GM18909 (cell line): ENCODE results near the gene PPHLN1.
"Not testable (repeated sequence)": the region's sequence is repeated elsewhere in the genome, so short reads cannot be mapped to it uniquely, and the experiment has no call there.

Experiments used
- ATAC-seq: cut with Tn5 transposase; IDR thresholded peaks from one replicate; pipeline ENCODE4 v1.9.1; 2021; ENCODE audit warnings: mild to moderate bottlenecking; ENCODE audit not compliant: unreplicated experiment, poor library complexity

Gene PPHLN1

GRCh38 chr12:42320796-42321195, 5.2 kb upstream of the PPHLN1 start:
- no peak for ATAC-seq

- ATAC-seq = no peak
Observed at GRCh38 chr12:42322567-42322966, 3.4 kb upstream of the PPHLN1 start.

DNA sequence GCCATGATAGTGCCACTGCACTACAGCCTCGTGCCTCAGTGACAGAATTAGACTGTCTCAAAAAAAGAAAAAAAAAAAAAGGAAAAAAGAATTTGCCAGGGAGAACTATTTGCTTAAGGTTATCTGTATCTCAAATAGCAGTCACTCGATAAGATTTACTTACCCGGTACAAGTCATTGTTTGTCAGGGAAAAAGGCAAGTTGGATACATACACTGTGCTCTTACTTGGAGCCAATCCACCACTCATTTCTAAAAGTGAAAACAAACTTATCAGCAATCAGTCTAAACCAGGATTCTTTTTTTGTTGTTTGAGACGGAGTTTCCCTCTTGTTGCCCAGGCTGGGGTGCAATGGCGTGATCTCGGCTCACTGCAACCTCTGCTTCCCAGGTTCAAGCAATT, 2.1 kb upstream of the PPHLN1 start:
- no peak for ATAC-seq

GRCh38 chr12:42325326-42325652, 678 bp upstream of the PPHLN1 start:
- ATAC-seq = no peak

- peak; percentile 14 for ATAC-seq
Observed at GRCh38 chr12:42326541-42327226, 717 bp downstream of the PPHLN1 start.

DNA sequence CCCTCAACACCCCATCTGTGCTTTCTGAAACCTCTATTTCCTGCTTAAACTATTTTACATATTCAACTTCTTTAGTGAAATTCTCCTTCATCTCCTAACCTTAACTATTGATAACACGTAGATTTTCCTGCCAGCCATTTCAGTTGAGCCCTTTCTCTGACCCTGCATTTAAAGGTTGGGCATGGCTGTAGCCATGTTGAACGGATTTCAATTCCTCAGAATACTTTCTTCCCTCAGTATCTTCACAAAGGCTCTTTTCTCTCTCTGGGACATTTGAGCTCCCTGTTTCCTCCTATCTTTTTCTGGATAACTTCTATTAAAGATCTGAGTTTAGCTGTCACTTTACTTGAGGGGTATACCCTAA, 1.2 kb downstream of the PPHLN1 start:
- ATAC-seq = no peak

- not testable (repeated sequence) for ATAC-seq
Observed at GRCh38 chr12:42330097-42330496, 4.1 kb downstream of the PPHLN1 start.

- ATAC-seq = peak; percentile 86
Observed at GRCh38 chr12:42332301-42333285, 6.6 kb downstream of the PPHLN1 start.

DNA sequence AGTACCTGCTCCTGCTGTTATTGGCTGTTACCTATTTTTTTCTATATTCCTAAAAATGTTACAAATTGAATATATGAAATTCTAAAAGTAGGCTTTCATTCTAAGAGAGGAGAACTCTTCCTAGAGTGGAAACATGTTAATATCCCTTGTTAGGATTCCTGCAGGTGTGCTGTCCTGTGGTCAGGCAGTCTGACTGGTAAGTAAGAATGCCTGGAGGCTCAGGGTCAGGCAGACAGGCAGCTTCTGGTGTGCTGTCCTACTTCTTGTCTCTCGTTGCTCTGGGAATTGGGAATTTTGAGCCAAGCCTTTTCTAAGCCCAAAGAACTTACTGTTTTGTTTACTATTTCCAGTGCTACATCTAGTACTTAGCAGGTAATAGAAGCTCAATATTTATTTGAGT, 10.3 kb downstream of the PPHLN1 start:
- no peak for ATAC-seq

DNA sequence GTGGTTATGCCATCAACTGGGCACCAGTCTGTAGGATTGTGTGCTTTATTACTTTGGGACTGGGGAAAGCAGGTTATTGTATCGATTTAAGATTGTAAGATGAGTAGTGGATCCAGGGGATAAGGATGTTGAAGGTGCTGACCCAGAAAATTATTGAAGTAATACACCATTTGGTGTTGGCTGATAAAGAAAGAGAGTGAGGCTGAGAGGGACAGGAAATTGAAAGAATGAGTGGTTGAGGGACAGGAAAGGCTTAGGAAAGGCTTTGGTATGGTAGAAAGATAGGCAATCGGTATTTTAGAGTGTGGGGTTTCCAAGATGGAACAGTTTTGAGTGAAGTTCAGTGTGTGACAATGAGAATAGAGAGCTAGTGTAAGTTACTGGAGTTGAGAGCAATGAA, 12.3 kb downstream of the PPHLN1 start:
- no peak for ATAC-seq

- ATAC-seq = no peak
Observed at GRCh38 chr12:42342028-42342427, 16.1 kb downstream of the PPHLN1 start.

- ATAC-seq = no peak
Observed at GRCh38 chr12:42343721-42344120, 17.8 kb downstream of the PPHLN1 start.

DNA sequence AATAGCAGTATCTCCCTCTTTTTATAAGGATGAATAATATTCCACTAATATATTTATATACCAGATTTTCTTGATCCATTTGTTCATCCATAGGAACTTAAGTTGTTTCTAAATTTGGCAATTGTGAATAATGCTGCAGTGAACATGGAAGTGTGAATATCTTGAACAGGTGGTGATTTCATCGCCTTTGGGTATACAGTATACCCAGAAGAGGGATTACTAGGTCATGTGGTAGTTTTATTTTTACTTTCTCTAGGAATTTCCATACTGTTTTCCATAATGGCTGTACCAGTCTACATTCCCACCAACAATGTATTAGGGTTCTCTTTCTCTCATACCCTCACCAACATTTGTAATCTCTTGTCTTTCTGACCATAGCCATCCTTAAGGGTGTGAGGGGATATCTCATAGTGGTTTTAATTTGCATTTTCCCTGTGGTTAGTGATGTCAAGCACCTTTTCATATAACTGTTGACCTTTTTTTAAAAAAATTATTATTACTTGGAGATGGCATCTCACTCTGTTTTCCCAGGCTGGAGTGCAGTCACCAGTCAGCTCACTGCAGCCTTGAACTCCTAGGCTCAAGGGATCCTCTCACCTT, 20.5 kb downstream of the PPHLN1 start:
- ATAC-seq = no peak

DNA sequence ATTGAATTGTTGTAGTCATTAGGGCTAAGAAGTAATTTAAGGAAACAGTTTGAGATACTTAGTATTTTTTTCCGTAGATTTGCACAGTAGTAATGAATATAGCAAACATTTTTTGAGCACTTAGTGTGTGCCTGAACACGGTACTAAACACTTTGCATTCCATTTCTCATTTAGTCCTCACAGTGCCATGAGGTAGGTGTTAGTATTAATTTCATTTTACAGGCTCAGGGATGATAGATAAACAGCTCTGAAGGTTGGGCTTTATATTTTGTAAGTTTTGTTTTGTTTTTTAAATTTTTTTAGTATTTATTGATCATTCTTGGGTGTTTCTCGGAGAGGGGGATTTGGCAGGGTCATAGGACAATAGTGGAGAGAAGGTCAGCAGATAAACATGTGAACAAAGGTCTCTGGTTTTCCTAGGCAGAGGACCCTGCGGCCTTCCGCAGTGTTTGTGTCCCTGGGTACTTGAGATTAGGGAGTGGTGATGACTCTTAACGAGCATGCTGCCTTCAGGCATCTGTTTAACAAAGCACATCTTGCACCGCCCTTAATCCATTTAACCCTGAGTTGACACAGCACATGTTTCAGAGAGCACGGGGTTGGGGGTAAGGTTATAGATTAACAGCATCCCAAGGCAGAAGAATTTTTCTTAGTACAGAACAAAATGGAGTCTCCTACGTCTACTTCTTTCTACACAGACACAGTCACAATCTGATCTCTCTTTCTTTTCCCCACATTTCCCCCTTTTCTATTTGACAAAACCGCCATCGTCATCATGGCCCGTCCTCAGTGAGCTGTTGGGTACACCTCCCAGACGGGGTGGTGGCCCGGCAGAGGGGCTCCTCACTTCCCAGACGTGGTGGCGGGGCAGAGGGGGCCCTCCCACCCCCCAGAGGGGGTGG, 23.4 kb downstream of the PPHLN1 start:
- ATAC-seq = not testable (repeated sequence)

- not testable (repeated sequence) for ATAC-seq
Observed at GRCh38 chr12:42350021-42350407, 24.0 kb downstream of the PPHLN1 start.

DNA sequence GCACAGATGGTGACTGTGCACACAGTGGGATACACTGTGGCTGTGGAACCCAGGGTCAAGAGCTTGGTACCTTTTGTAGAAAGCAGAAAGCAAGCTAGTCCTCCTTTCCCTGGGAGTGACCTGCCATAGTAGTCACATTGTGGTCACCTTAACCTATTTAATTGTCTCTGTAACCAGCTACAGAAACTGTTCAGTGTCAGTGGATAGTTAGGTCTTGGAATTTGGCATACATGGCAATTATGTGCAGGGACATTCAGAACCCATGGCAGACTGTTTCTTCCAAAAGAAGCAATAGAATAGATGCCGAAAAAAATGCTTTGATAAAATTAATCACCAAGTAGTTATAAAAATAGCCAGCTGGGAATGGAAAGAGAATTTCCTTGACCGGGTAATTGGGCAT, 30.4 kb downstream of the PPHLN1 start:
- no peak for ATAC-seq

DNA sequence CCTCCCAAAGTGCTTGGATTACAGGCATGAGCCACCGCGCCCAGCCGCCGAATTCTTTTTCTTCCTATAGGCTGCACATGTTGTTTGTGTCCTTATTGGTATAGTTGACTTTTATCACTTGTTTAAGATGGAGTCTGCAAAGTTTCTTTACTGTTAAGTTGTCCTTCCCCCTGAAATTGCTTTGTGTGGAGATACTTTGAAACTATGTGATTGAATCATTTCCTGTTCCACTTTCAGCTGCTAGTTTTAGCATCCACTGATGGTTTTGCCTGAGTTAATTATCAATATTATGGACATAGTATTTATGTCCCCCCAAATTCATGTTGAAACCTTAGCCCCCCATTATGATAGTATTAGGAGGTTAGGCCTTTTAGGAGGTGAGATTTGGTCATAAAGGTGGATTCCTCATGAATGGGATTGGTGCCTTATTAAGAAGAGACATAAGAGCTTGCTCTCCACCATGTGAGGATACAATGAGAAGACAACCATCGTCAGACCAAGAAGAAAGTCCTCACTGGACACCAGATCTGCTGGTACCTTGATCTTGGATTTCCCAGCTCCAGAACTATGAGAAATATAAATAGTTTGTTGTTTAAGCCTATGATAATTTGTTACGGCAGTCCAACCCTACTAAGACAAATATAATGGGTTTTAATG, 34.9 kb downstream of the PPHLN1 start:
- peak; percentile 87 for ATAC-seq

DNA sequence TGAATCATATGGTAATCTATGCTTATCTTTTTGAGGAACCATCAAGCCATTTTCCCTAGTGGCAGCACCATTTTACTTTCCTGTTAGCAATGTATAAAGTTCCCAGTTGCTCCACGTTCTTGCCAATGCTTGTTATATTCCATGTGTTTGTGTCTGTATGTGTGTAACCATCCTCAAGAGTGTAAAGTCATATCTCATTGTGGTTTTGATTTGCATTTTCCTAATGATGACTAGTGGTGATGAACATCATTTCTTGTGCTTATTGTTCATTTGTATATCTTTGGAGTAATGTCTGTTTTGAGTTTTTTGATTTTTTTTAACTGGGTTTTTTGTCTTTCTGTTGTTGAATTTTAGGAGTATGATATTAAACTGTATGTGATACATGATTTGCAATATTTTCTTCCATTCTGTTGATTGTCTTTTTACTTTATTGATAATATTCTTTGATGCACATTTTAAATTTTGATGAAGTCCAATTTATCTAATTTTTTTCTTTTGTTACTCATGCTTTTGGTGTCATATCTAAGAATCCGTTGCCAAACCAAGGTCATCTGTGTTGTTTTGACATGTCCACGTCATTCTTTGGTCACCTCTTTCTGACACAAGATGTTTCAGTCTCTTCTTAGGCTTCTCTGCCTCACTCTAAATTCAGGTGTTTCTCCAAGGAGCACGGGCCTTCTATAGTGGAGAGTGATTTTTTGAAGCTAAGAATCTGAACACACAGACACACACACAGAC, 36.1 kb downstream of the PPHLN1 start:
- ATAC-seq = no peak

DNA sequence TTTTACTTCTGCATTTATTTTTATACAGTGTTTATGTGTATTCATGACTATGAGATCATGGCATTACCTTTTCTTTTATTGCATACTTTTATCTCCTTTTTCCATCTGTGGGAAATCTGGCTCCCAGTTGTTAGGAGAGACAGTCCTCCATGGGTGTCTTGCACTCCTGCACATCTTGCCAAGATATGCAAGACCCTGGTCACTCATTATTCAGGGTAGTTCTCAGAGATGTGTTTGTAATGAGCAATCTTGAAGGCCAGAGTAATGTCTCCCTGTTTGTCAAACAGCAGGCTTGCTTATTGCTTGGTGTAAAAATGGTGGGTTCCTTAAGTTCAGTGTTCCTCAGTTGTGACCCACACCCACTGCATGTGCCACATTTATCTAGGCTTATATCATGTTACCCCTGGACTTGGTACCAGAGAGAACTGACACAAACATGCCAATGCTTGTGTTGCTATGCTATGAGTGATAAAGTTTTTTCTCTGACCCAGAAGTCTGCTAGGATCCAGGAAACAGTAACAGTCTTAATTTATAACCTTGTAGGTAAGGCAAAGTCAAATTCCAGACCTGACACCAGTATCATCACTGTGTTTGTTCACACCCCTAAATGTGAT, 36.8 kb downstream of the PPHLN1 start:
- no peak for ATAC-seq
